Measurements from ENCODE around the gene TRMT2A.

DNA sequence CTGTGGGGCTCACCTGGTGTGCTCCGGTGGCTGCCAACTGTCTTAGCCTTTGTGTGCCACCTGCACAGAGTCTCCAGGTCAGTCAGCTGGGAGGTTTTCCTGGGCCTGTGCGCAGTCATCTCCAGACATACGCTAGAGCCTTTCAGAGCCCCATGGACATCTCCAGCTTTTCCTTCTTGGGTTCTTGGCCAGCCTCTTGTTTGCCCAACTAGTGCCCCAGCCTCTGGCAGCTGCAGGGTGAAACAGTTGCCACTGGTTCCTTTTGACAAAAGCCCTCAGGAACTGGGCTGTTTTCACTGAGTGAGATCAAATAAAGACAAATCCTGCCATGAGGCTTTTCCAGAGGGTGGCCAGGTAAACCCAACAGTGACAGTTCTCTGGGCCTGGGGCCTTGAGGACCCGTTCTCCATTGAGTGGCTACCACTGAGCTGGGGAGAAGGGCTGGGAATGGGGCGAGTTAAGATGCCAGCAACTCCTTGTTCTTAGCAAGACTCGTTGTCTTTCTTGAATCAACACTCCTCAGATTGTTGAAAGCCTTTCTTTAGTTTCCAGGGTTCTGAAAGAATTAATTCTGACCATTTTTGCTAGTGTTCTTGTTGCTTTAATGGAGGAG is 17.8 kb downstream of the TRMT2A start:
- TF ChIP-seq, protein P1, sequence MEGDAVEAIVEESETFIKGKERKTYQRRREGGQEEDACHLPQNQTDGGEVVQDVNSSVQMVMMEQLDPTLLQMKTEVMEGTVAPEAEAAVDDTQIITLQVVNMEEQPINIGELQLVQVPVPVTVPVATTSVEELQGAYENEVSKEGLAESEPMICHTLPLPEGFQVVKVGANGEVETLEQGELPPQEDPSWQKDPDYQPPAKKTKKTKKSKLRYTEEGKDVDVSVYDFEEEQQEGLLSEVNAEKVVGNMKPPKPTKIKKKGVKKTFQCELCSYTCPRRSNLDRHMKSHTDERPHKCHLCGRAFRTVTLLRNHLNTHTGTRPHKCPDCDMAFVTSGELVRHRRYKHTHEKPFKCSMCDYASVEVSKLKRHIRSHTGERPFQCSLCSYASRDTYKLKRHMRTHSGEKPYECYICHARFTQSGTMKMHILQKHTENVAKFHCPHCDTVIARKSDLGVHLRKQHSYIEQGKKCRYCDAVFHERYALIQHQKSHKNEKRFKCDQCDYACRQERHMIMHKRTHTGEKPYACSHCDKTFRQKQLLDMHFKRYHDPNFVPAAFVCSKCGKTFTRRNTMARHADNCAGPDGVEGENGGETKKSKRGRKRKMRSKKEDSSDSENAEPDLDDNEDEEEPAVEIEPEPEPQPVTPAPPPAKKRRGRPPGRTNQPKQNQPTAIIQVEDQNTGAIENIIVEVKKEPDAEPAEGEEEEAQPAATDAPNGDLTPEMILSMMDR (conservative IDR thresholded peaks at IDR 0.05; ENCODE audit: low read length), result no peak
- TF ChIP-seq EZH2phosphoT487 (IDR thresholded peaks at IDR 0.05; ENCODE audit: borderline replicate concordance, low read depth, low read length), result no peak

Measured in OCI-LY7 (cell line).